NCI-H1105 treated with DMSO at 0.1 percent for 48 hours (cell line): ENCODE results near the gene GPR65.
A peak's percentile ranks its signal among the peaks of the same experiment; 100 is the strongest.

ENCODE experiments used
- DNase-seq: peaks from one replicate; lab custom pipeline; 2025; lab: John Stamatoyannopoulos, UW

Gene GPR65

GRCh38 chr14:88005050-88005481 is at the start of gene GPR65:
Gene GPR65, plus strand, starts transcription at chr14:88005135. Its CDS starts 5,713 bp downstream, at chr14:88010848.
- DNase-seq = no peak

- DNase-seq = no peak
These were observed 49.4 kb upstream of the GPR65 start for GRCh38 chr14:87955501-87955900.

GRCh38 chr14:87960013-87960787 is 44.7 kb upstream of the GPR65 start:
- no peak for DNase-seq

DNA sequence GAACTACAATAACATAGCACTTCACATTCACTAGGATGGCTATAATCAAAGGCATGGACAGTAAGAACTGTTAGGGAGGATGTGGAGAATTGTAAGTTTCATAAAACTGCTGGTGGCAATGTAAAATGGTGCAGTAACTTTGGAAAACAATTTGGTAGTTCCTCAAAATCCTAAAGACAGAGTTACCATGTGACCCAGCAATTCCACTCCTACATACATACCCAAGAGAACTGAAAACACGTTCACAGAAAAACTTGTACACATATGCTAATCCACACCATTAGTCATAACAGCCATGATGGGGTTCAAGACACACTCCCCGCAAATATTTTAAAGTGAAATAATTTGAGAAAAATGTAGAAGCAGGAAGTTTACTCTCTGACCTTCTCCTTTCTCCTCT is 43.7 kb upstream of the GPR65 start:
- DNase-seq = no peak

GRCh38 chr14:87966816-87967215 is 38.1 kb upstream of the GPR65 start:
- no peak for DNase-seq

GRCh38 chr14:87967496-87967895 is 37.4 kb upstream of the GPR65 start:
- DNase-seq = no peak

- no peak for DNase-seq
These were observed 33.9 kb upstream of the GPR65 start for GRCh38 chr14:87971010-87971409.

- no peak for DNase-seq
These were observed 29.3 kb upstream of the GPR65 start for GRCh38 chr14:87975636-87976035.

GRCh38 chr14:87979689-87980088 is 25.2 kb upstream of the GPR65 start:
- no peak for DNase-seq

- no peak for DNase-seq
These were observed 15.5 kb upstream of the GPR65 start for GRCh38 chr14:87989221-87989955.

DNA sequence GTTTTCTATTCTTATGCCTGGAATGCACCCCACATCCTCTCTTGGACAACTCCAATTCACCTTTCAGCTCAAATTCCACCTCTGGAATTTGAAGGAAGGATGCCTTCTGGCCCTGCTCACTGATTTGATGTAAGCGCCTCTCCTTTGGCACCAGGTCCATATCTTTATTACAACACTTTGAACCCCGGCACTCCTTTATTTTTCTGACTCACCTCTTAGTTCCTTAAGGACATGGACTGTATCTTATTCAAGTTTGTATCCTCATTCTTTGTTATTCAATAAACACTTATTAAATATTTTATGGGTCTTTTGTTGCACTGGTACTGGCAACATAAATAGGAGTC is 15.0 kb upstream of the GPR65 start:
- DNase-seq = no peak

DNA sequence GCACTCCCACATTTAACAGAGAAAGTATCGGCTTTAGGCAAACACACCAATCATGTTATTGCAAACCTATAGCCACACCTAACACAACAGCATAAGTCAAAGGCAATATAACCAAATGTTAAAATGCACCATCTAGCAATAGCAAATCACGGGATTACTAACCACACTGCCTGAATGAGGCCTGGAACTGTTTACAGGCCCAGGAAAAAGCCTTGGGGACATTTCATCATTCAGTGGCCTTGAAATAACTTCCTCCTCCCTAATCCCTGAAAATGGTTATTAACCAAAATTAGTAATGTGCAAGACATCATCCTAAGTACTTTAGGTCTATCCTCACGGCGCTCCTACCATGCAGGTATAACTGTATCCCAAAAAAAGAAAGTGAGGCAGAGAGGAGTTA is 14.3 kb upstream of the GPR65 start:
- DNase-seq = no peak

GRCh38 chr14:87992346-87992717 is 12.6 kb upstream of the GPR65 start:
- no peak for DNase-seq

DNA sequence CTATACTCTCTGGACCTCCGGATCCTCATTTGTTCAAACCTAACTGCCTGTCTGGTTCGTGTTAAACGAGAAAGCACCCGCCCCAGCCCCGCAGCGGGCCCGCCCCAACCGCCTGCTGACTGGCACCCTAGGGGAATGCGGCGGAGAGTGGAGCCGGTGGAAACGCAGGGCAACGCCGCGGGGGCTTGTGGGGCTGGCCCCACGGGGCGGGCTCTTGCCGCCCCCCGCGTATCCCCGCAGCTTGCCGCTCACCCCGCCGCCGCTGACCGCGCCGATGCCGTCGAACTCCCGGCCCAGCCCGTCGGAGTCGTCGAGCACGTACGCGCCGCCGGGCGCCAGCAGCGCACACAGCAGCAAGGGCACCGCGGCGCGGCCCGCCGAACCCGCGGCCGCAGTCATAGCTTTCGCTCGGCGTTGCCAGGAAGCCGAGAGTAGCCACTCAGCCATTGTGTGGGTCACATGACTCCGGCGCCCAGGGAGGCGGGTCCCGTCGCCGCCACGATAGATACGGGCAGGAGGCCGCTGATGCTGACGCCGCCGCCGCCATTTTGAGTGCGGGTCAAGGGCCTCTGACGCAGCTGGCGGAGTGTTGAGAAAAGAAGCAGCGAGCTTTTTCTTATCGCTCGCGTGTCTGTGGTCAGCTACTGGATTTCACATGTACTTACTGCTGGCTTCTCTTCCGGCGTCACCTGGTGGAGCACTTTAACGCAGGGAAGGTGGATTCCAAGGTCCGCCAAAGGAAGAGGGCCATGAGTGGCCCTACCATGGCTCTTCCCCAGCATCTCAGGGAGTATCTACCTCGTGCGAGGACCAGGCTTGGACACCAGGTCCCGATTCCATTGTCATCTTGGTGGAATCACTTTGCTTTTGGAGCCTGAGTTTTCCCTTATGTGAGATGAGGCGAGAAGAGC is 12.0 kb upstream of the GPR65 start, which contains the start of gene GALC:
TSS of gene GALC (minus strand) at position 465 of the 911 bp plus-strand sequence. CDS start at position 447, 18 bp downstream.
- peak; percentile 91 for DNase-seq

DNA sequence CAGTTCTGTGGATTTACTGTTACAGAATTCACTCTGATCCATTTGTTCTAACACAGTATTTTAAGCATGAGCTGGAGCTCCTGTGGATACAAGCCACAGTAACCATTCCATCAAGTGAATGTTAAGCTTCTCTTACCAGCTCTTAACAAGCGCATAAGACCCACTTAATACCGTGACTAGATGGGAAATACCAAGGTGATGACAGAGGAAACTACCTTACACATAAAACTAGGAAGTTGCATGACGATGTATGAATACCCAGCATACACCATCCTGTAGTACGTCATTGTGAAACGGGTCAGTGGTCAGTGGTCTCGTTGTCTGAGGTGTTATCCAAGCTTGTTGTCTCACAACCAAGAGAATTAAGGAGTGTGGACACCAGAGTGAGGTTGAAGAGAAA is 10.0 kb upstream of the GPR65 start:
- no peak for DNase-seq

DNA sequence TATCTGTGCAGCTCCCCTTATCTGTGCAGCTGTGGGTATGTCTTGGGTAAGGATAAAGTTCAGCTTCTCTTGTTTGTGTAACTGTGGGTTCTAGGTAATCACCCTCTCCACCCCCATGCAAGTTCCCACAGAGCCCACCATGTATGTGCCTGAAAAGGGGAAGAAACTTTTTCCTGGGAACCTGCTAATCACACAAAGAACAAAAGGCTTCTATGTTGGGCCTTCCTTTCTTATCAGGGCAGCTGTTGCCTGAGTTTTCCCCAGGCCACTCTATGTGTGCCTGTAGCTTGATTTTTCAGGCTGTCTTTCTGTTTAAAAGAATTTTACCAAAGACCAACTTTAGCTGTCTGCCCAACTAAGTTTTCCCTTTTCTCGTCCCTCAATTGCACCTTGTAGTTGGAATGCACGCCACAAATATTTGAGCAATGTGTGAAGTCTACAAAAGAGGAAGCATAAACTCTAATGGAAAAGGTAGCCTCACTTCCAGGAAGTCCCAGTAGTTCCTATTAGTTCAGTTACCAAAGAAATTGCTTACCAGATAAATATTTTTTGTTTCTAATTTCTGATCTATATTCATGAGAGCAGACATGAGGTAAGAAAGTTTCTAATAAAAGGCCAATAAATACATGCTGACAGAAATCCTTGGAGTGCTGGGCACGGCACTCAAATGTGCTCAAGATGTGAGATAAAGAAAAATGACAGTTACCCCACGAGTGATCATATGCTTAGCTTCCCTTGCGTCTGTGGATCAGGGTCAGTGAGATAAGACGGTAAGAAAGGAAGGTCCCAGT is 9.2 kb upstream of the GPR65 start:
- no peak for DNase-seq

- no peak for DNase-seq
These were observed 8.7 kb upstream of the GPR65 start for GRCh38 chr14:87996291-87996592.

DNA sequence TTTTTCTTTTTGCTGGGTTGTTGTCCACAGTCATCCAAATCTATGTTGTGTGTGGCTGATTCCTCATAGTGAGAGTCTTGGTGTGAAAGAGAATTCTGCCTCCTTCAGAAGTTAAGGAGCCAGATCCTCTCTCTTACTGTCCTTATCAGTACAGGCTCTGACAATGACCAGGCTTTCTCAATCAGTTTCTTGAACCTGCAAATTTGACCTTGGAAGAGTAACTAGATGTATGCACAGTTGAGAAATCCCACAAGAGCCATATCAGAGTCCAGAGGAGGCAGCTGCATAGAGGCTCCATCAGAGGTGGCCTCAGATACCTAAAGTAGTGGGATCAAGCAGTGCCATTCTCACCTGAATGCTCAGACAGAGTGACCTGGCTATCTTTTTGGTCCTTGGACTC is 6.5 kb upstream of the GPR65 start:
- DNase-seq = no peak

DNA sequence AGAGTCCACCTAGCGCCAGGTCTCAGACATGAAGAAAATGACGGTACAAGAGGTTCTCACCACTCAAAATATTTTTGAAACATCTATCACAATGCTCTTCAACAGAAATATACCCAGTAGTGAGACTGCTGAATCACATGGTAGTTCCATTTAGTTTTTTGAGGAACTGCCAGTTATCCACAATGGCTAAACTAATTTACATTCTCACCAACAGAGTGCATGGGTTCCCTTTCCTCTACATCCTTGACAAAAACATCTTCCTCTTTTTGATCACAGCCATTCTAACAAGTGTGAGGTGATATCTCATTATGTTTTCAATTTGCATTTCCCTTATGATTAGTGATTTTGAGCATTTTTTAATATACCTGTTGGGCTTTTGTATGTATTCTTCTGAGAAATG is 5.7 kb upstream of the GPR65 start:
- no peak for DNase-seq

GRCh38 chr14:88002421-88003075 is 2.4 kb upstream of the GPR65 start:
- no peak for DNase-seq

GRCh38 chr14:88003425-88003824 is 1.5 kb upstream of the GPR65 start:
- DNase-seq = no peak
